GM19099 (cell line): Measurements from ENCODE around the gene SKP1.

ENCODE experiments used
- POLR2A ChIP-seq: IDR thresholded peaks from 3 replicates; pipeline ENCODE4 v1.6.1; 2011; ENCODE audit warnings: low read depth; ENCODE audit not compliant: insufficient read length; ENCODE audit errors: extremely low read depth

Gene SKP1

DNA sequence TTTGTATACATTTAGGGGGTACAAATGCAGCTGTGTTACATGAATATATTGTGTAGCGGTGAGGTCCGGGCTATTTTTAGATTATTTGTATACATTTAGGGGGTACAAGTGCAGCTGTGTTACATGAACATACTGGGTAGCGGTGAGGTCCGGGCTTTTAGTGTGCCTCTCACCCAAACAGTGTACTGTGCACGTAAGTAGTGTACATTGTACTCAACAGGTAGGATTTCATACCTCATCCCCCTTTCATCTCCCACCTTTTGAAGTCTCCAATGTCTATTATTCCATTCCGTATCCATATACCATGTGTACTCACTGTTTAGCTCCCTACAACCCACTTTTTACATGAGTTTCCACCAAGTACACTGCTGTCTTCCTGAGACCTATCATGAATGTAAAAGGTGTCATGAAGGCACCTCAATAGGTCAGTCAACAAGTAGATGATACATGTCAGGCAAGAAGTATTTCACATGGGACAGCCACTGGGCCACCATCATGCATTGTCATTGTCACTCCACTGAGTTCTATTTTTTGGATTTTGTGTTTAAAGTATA is 27.7 kb downstream of the SKP1 start:
- no peak for TF ChIP-seq POLR2A

DNA sequence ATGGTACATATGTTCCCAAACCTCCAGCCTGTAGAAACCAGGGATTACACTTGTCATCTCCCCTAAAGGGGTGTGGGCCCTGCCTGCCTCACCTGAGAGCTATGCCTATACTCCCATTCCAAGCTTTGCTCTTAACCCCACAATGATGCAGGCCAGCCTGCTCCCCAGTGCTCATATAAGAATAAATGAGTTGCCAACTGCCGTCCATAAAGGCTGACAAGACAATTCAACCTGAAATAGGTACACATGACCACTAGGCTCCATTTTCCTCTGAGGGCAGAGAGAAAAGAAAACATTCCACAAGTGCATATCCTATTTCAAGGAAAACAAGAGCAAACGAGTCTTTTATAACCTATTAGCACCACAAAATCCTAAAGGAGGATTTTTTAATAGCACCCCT is 28.4 kb downstream of the SKP1 start:
- TF ChIP-seq POLR2A: no peak

DNA sequence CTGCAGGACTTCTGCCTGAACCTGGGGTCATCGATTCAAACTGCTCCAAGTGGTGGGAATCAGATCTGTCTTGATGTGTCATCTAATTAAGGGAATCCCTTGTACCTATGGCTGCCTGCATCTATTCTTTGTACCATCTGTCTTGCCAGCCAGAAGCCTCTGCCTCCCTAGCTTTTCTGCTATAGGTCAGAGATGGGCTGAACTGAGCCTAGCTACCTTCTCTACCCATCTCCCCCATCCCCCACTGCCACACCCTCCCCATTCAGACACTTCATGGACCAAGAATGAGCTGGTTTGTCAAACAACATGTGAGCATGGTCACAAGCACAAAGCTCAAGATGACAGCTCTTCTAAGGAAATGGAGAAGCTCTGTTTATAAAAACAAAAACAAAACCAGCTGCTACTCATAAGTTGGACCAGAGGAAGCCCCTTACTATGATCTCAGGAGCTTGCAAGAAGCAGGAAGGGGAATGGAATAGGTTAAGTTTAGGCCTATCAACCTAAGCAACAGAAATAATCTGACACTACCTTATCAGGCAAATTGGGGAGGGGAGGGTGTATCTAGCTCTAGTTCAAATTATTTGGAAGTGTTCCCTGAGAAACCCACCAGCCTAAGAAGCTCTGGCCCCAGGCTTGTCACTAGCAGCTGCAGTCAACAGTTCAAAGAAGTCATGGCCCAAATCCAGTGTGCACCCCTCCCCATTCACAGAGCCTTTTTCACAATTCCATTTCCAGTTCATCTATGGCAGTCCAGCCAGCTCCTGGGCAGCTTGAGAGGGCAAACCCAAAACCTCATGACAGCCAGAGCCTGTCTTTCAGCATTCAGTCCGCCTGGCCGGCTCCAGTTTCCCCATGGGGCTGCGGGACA is 29.9 kb downstream of the SKP1 start:
- TF ChIP-seq POLR2A: no peak

DNA sequence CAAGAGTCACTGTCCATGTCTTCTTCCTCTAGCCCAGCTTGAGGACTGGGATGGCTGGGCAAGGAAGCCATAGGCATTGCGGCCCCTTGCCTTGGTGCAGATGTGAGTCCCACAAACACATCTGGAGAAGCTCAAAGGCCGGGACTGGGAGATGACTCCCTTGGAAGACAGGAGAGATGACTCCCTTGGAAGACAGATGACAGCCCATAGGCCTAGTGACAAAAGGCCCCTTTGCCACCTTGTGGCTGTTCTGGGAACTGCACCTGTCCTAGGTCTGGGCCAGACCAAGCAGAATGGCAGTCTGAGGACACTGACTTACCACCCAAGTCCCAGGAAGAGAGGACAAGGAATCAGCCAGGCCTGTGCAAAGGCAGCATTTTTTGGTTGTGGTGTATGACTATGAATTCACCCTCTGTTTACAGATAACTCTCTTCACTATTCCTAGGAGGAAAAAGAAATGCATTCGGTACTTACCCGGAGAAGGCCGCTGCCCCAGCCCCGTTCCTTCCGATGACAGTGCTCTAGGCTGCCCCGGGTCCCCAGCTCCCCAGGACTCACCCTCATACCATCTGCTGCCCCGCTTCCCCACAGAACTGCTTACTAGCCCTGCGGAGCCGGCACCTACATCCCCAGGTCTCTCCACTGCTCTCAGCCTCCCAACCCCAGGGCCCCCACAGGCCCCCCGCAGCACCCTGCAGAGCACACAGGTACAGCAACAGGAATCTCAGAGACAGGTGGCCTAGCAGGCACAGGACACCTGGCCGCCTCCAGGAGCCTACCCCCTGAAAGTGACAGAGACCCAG is 30.8 kb downstream of the SKP1 start:
- TF ChIP-seq POLR2A: no peak

DNA sequence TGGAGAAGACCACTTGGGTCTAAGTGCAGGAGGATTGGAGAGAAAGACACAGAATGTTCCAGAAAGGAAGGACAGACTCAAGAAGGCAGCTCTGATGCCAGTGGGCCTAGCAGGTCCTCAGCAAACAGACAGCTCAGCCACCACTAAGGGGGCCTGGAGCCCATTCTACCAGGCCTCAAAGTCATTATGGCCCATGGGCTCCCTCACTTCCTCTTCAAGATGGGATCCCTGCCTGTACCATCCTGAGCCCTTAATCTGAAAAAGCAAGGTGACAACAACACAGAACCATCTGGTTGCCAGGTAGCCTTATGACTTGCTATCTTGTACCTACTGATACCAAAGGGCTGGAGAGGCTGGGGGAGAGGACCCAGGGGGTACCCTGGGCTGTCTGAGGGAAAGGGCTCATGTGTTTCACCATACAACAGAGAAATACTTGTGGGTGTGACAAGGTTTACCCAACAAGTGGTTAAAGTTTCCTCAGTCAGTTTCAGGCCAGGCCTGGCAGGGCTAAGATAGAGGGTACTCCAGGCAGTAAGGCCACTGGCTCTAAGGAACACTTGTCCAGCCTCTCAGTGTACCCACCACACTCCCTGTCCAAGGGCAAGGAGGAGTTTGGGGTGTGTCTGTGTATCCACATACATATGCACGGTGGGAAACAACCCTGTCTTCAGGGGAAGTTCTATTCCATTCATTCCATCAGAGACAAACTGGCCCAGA is 31.6 kb downstream of the SKP1 start:
- no peak for TF ChIP-seq POLR2A

DNA sequence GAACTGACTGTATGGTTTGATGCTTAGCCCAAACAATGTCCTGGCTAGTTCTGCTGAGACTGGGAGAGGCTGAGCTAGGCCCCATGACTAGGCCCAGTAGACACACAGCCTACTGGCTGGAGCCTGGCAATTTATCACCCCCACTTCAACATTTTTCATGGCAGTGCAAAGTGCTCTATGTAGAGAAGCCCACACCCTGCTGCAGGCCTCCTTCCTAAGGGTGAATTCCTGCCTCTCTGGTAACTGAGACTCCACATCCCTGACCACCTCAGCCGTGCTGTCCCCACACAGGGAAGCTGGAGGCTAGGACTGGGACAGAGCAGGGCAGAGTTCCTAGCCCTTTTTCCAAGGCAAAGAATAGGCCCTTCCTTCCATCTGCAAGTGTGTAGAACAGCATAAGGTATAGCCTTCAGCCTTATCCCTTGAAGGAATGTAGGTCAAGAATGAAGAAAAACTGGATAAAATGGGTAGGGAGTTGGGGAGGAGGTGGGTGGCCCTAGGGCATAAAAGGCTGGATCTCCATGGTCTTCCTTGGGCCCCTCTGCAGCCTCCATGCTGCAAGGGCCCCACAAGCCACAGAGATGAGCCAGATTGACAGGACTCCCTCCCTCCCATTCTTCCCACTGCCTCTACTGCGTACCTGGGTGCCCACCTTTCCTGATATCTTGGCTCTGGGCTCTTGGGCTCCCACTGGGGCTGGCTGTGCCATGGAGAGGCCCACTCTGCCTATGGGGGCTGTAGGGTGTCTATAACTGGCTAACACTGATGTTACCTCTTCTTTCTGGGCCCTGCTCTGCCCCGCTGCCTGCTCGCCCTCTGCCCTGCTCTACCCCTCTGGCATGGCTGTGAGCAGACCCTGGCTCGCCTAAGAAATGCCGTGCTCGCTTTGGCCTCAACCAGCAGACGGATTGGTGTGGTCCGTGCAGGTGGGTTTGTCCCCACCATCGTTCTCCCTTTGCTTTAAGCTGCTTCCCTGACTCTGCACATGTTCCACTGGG is 32.5 kb downstream of the SKP1 start:
- no peak for TF ChIP-seq POLR2A

DNA sequence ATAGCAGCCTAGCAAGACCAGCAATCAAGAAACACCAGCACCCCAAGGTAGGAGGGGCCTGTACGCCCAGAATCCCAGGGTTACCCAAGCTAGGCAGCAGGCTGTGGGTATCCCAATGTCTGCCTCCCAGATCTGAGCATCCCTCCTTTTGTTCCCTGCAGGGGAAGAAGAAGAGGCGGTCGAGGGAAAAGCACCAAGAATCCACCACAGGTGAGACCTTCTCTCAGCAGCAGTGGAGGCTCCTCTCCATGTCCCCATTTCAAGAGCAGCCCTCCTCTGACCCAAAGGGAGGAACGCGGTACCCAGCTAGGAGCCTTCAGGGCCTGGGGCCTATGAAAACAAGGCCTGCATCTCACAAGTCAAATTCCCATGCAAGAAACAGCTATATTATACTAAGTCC is 33.3 kb downstream of the SKP1 start:
- TF ChIP-seq POLR2A: no peak

DNA sequence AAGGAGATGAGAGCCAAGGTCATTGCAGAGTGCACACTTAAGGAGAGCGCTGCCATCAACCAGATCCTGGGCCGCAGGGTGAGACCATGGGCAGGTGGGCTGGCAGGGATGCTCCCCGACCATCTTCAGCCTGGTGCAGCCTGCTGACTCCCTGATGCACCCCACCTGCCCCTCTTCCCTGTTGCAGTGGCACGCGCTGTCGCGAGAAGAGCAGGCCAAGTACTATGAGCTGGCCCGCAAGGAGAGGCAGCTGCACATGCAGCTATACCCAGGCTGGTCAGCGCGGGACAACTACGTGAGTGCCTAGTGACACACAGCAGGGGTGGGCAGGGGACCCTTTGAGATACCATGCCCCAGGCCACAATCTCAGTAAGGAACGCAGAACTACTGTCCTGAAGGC is 33.9 kb downstream of the SKP1 start:
- TF ChIP-seq POLR2A: no peak

DNA sequence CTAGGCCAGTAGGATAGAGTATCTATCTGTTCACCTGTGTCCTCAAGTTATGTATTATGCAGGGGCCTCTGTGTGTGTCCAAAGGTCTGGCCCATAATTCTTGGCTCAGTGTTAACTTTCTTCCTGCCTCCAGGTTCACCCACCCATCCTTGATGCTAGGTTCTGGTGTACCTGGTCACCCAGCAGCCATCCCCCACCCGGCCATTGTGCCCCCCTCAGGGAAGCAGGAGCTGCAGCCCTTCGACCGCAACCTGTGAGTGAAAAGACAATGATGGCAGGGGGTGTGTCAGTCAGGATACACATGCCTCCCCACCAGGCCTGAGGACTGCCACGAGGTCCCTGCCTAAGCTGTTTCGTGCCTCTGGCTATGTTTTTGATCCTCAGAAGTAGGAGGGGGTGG is 34.7 kb downstream of the SKP1 start:
- TF ChIP-seq POLR2A: no peak

DNA sequence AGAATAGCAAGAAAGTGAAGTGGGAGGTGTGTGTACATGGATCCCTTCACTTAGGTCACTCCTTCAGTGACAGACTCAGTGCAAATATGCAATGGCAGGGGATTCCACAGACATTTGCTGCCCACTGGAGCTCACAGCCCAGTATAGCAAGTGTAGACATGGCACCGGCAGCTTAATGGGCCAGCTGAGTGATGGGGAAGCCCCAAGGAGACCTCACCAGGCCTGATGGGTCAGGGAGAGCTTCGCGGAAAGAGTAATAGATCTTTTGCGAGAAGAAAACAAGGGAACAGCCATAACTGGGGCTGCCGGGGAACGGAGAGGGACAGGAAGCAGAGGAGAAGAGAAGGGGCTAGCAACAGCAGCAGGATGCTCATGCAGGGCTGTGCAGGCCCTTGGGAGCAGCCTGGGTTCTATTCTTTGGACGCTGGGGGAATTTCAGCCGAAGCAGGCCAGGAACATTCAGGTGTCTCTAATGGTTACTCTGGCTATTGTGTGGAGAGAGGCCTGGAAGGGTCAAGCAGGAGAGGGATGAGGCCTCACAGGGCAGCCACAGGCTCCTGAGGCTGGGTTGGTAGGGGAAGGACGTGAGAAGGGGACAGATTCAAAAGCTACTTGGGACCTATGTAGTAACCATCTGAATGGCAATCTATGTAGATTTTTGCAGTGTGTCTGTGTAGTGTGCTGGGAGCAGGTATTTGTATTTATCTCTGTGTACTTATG is 35.3 kb downstream of the SKP1 start:
- TF ChIP-seq POLR2A: no peak

DNA sequence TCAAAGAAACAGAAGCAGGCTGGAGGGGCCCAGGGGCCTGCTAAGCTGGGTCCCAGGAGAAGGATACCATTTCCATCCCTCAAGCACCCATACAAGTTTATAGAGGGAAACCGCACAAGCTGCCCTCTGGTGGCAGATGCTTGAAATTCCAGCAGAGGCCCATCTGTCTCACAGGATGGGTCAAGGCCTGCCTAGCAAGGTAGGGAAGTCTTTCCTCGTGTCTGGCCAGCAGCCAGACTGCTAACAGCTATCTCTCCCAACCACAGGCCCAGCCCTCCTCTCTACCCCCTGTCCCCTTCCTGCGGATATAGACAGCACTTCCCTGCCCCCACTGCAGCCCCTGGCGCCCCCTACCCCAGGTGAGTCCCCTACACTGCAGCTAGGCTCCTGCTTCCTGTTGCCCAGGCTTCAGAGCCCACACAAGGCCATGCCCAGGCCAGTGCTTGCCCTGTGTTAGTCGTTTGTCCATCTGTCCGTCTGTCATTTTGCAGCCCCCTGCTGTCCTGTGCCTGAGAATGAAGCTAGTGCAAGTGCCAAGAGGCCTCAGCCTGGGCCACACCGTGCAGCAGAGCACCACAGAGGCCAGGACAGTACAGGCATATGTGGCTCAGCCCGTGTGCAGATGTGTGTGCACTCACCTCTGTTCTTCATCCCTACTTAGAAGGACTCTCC is 36.1 kb downstream of the SKP1 start:
- TF ChIP-seq POLR2A: no peak

DNA sequence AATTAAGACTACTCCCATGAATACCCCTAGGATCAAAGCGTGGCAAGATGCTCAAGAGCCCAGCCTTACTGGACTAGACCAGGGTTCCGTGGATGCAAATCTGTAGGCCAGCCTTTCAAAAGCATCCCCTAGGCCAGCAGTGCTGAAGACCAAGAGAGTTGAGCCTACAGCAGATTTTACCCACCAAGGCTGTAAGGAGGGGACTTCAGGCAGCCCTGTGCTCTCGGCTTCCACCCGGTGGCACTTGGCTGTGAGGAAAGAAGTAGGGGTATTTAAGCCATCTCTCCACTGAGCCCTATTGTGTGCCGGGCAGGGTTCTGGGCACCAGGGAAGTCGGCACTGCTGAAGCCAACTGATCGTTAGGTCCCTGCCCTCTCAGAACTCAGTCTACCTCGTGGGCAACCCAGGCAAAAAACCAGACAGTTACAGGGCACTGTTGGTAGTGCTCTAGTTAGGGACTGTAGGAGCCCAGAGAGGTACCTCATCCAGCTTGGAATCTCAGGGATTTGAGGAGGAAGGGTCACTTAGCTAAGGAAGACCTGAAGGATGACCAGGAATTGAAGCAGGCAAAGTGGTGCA is 36.8 kb downstream of the SKP1 start:
- TF ChIP-seq POLR2A: no peak

DNA sequence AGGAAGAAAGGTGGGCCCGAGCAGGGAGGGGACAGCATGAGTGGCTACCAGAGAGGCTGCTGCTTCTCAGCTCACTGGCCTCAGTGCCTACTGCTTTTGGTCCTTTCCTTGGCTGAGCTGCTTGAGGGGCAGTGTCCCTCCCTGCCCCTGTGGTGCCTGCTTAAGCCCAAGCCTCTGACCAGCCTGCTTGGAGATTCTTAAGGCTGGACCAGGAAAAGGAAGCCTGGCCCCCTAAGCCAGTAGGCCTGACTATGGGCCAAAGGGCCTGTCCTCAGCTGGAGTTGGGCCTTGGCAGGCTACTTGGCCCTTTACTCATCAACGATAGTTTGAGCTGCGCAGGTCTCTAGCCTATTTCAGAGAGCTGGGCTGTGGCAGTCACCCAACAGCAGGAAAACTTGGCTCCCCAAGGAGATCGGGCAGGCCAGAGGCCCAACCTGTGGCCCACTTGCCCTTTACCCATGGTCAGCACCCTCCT is 37.3 kb downstream of the SKP1 start:
- no peak for TF ChIP-seq POLR2A
